Central memory CD8-positive, alpha-beta T cell (primary cell): ENCODE data around the gene PCDHA1.

Source experiments
- ATAC-seq: fragments of 150-1000 bp; cut with Tn5 transposase; replicated peaks from 2 replicates; pipeline ENCODE4 v1.10.0; 2022; ENCODE audit warnings: mild to moderate bottlenecking, moderate FRiP score, moderate number of reproducible peaks; ENCODE audit not compliant: poor library complexity, severe bottlenecking; ENCODE audit errors: extremely low read depth
- DNase-seq, 2 donors: peaks; one replicate each; pipeline ENCODE4 v3.0.0; 2021; ENCODE audit warnings: low spot score in 2 of 2
- H3K27ac Mint-ChIP-seq: one replicate; pipeline ENCODE4 v1.8.0; 2022; ENCODE audit warnings: low read depth, mild to moderate bottlenecking, moderate library complexity, mixed read lengths
- H3K27me3 Mint-ChIP-seq: one replicate; pipeline ENCODE4 v1.8.0; 2022; ENCODE audit warnings: mixed read lengths
- H3K36me3 Mint-ChIP-seq: one replicate; pipeline ENCODE4 v1.8.0; 2022; ENCODE audit warnings: mild to moderate bottlenecking, moderate library complexity, mixed read lengths; ENCODE audit not compliant: insufficient read depth
- H3K4me1 Mint-ChIP-seq: one replicate; pipeline ENCODE4 v1.8.0; 2022; ENCODE audit warnings: mixed read lengths
- H3K4me3 Mint-ChIP-seq: one replicate; pipeline ENCODE4 v1.8.0; 2022; ENCODE audit warnings: mild to moderate bottlenecking, moderate library complexity, mixed read lengths
- H3K9me3 Mint-ChIP-seq: one replicate; pipeline ENCODE4 v1.8.0; 2022; ENCODE audit warnings: mixed read lengths

PCDHA1 gene

GRCh38 chr5:141001844-141002604 lies 216.1 kb downstream of the PCDHA1 start:
- Mint-ChIP-seq H3K4me3 (no peak overlapping the region), H3K27me3 (peaks cover 48% of the 10 kb centered on the region), H3K9me3 (peaks cover 11% of the 10 kb centered on the region), H3K36me3 (no peaks in the 10 kb centered on the region), H3K27ac (no peak overlapping the region), H3K4me1 (peaks cover 8% of the 10 kb centered on the region)
- no peak for ATAC-seq
- DNase-seq: no peak

GRCh38 chr5:141002605-141002965 lies 216.6 kb downstream of the PCDHA1 start:
- ATAC-seq: no peak
- no peaks in the 10 kb centered on the region for H3K36me3 Mint-ChIP-seq
- H3K4me1 Mint-ChIP-seq: peaks cover 8% of the 10 kb centered on the region
- no peak for DNase-seq
- H3K4me3 Mint-ChIP-seq: no peak overlapping the region
- H3K27ac Mint-ChIP-seq: no peak overlapping the region
- peaks cover 11% of the 10 kb centered on the region for H3K9me3 Mint-ChIP-seq
- peaks cover 48% of the 10 kb centered on the region for H3K27me3 Mint-ChIP-seq

GRCh38 chr5:141003031-141003430 lies 217.1 kb downstream of the PCDHA1 start:
- DNase-seq (no peak), ATAC-seq (no peak)
- no peak overlapping the region for H3K27ac Mint-ChIP-seq
- H3K4me3 Mint-ChIP-seq: no peak overlapping the region
- no peaks in the 10 kb centered on the region for H3K36me3 Mint-ChIP-seq
- peaks cover 8% of the 10 kb centered on the region for H3K4me1 Mint-ChIP-seq
- peaks cover 11% of the 10 kb centered on the region for H3K9me3 Mint-ChIP-seq
- peaks cover 48% of the 10 kb centered on the region for H3K27me3 Mint-ChIP-seq

- DNase-seq (no peak), ATAC-seq (no peak)
- H3K27ac Mint-ChIP-seq: no peak overlapping the region
- H3K36me3 Mint-ChIP-seq: no peaks in the 10 kb centered on the region
- H3K4me1 Mint-ChIP-seq: peaks cover 8% of the 10 kb centered on the region
- no peak overlapping the region for H3K4me3 Mint-ChIP-seq
- peaks cover 46% of the 10 kb centered on the region for H3K27me3 Mint-ChIP-seq
- peaks cover 11% of the 10 kb centered on the region for H3K9me3 Mint-ChIP-seq
Observed at GRCh38 chr5:141003791-141004611, 218.1 kb downstream of the PCDHA1 start.

- H3K27me3 Mint-ChIP-seq: peaks cover 15% of the 10 kb centered on the region
- peaks cover 7% of the 10 kb centered on the region for H3K9me3 Mint-ChIP-seq
- H3K36me3 Mint-ChIP-seq: no peaks in the 10 kb centered on the region
- no peak overlapping the region for H3K4me3 Mint-ChIP-seq
- DNase-seq: no peak
- H3K4me1 Mint-ChIP-seq: no peaks in the 10 kb centered on the region
- ATAC-seq: no peak
- no peak overlapping the region for H3K27ac Mint-ChIP-seq
Observed at GRCh38 chr5:141007791-141008190, 221.9 kb downstream of the PCDHA1 start.

GRCh38 chr5:141010047-141010793 lies 224.3 kb downstream of the PCDHA1 start:
- H3K9me3 Mint-ChIP-seq: peaks cover 6% of the 10 kb centered on the region
- H3K36me3 Mint-ChIP-seq: no peaks in the 10 kb centered on the region
- no peak overlapping the region for H3K27ac Mint-ChIP-seq
- ATAC-seq: no peak
- DNase-seq: no peak
- H3K4me1 Mint-ChIP-seq: no peaks in the 10 kb centered on the region
- H3K4me3 Mint-ChIP-seq: no peak overlapping the region
- H3K27me3 Mint-ChIP-seq: no peaks in the 10 kb centered on the region

GRCh38 chr5:141017943-141018342 lies 232.0 kb downstream of the PCDHA1 start:
- H3K9me3 Mint-ChIP-seq: no peaks in the 10 kb centered on the region
- no peaks in the 10 kb centered on the region for H3K27me3 Mint-ChIP-seq
- H3K4me3 Mint-ChIP-seq: no peak overlapping the region
- ATAC-seq (no peak), DNase-seq (no peak)
- H3K4me1 Mint-ChIP-seq: no peaks in the 10 kb centered on the region
- H3K36me3 Mint-ChIP-seq: no peaks in the 10 kb centered on the region
- H3K27ac Mint-ChIP-seq: no peak overlapping the region

- no peak overlapping the region for H3K27ac Mint-ChIP-seq
- H3K9me3 Mint-ChIP-seq: peaks cover 6% of the 10 kb centered on the region
- no peak overlapping the region for H3K4me3 Mint-ChIP-seq
- H3K36me3 Mint-ChIP-seq: no peaks in the 10 kb centered on the region
- no peaks in the 10 kb centered on the region for H3K4me1 Mint-ChIP-seq
- ATAC-seq (no peak), DNase-seq (no peak)
- no peaks in the 10 kb centered on the region for H3K27me3 Mint-ChIP-seq
Observed at GRCh38 chr5:141022384-141022783, 236.4 kb downstream of the PCDHA1 start.

- H3K27me3 Mint-ChIP-seq: peaks cover 1% of the 10 kb centered on the region
- H3K27ac Mint-ChIP-seq: no peak overlapping the region
- peaks cover 2% of the 10 kb centered on the region for H3K36me3 Mint-ChIP-seq
- H3K9me3 Mint-ChIP-seq: no peaks in the 10 kb centered on the region
- DNase-seq (no peak), ATAC-seq (no peak)
- H3K4me1 Mint-ChIP-seq: no peaks in the 10 kb centered on the region
- no peak overlapping the region for H3K4me3 Mint-ChIP-seq
Observed at GRCh38 chr5:141031006-141031405, 245.1 kb downstream of the PCDHA1 start.

GRCh38 chr5:141032626-141033025 lies 246.7 kb downstream of the PCDHA1 start:
- peaks cover 2% of the 10 kb centered on the region for H3K36me3 Mint-ChIP-seq
- no peak overlapping the region for H3K27ac Mint-ChIP-seq
- ATAC-seq (no peak), DNase-seq (no peak)
- no peaks in the 10 kb centered on the region for H3K9me3 Mint-ChIP-seq
- H3K4me1 Mint-ChIP-seq: no peaks in the 10 kb centered on the region
- peaks cover 11% of the 10 kb centered on the region for H3K27me3 Mint-ChIP-seq
- no peak overlapping the region for H3K4me3 Mint-ChIP-seq

GRCh38 chr5:141039061-141039460 lies 253.1 kb downstream of the PCDHA1 start:
- Mint-ChIP-seq H3K36me3 (peaks cover 2% of the 10 kb centered on the region), H3K27ac (no peak overlapping the region), H3K4me3 (no peak overlapping the region), H3K27me3 (peaks cover 11% of the 10 kb centered on the region), H3K9me3 (no peaks in the 10 kb centered on the region), H3K4me1 (no peaks in the 10 kb centered on the region)
- no peak for DNase-seq
- no peak for ATAC-seq

GRCh38 chr5:141039517-141039916 lies 253.6 kb downstream of the PCDHA1 start:
- no peak overlapping the region for H3K4me3 Mint-ChIP-seq
- ATAC-seq (no peak), DNase-seq (no peak)
- no peak overlapping the region for H3K27ac Mint-ChIP-seq
- H3K27me3 Mint-ChIP-seq: peaks cover 11% of the 10 kb centered on the region
- H3K9me3 Mint-ChIP-seq: no peaks in the 10 kb centered on the region
- no peaks in the 10 kb centered on the region for H3K4me1 Mint-ChIP-seq
- peaks cover 2% of the 10 kb centered on the region for H3K36me3 Mint-ChIP-seq
